GM19043 (cell line): ENCODE data around the gene LLPH.
"Not testable (repeated sequence)": the region's sequence is repeated elsewhere in the genome, so short reads cannot be mapped to it uniquely, and the experiment has no call there.

Source experiments
- ATAC-seq: cut with Tn5 transposase; IDR thresholded peaks from one replicate; pipeline ENCODE4 v1.9.1; 2021; ENCODE audit warnings: low read depth; ENCODE audit not compliant: unreplicated experiment

The LLPH gene

DNA sequence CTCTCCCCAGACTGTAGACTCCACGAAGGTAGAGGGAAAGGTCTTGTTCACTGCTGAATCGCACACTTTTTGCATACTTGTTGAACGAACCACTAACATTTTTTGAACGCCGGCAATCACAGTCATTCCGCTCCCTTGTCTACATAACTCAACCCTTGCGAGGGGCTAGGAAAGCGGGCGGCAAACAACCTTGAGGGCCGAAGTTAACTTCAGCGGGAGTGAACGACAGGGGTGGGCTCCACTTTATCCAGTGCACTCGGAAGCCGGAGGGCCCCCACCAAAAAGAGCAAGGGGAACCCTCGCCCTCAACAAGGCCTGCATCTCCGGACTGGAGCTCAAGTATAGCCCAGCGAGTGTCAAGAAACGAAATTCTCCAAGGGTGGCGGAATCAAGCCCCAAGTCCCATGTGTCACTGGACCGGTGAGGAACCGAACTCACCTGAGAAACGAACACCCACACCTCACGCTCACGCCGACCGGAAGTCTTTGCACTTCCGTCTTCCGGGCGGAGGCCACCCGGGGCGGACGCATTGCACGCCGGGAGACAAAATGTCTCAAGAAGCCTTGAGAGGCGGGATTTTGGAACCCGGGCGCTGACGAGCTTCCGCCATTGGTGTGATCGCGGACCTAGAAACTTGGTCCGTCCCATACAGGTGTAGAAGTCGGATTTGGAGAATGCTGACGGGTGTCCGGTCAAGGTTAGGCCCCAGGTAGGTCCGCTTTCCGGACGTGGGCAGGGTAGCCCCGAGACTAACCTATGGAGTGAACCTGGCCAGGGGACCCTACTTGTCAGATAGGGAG is at the start of gene LLPH:
Gene LLPH (minus strand): TSS at position 484 of the 800 bp plus-strand sequence. CDS start 1,644 bp downstream, outside the sequence.
- ATAC-seq: peak; percentile 94

GRCh38 chr12:66176105-66176900 is 45.8 kb upstream of the LLPH start:
- ATAC-seq: no peak

- not testable (repeated sequence) for ATAC-seq
Observed at GRCh38 chr12:66174391-66175325, 44.1 kb upstream of the LLPH start.

DNA sequence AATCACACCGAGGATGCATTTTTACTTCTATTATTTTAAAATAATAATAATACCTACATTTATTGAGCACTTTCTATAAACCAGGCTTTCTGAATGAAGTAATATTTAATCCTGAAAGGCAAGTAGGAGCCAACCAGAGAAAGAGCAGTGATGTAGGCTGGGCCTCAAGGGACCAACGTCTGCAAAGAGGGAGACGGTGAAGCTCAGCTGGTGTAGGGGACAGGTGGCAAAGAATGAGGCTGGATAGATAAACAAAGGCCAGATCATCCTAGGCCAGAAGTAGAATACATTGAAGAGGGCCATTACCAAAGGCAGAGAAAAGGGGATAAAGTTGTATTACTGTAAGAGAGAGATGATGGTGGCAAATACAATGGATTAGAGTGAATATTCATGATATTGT is 40.1 kb upstream of the LLPH start:
- no peak for ATAC-seq

DNA sequence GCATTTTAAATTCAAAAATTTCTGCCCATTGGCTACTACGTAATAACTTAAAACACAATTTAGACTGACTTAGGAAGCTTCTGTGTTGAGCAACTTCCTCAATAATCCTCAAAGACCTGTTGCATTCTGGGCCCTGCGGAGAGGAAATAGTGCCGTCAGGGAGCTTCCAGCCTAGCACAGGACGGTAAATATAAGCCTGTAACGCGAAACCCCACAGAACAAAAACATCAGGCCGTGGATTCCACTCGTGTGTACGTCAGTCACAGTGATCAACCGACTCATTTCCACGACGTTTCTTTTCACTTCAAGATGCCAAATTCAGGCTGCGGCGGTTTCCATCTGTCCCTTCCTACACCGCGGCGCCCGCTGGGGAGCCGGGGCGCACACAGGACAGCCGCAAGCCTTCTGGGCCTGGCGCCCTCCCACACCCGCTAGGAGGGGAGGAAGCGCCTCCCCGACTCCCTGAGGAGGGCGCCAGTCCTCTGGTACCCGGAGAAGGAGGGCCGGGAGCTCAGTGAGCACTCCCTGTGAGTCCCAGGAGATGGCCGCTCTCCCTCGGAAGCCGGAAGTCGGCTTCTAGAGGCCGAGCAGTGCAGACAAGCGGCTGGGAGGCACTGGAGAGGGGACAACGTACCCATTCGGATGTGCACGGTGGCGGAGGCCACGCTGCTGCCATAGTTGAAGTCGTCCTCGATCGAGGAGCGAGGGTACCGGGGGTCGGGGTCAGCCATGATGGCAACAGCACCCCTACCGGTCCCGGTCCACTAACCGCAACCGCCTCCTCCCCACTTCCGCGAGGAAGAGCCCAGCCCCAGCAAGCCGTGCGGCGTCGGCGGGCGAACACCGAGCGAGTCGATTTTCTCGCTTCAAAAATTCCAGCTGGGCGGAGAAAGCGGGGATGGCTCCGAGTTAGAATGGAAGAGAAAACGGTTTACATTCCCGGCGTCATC is 38.9 kb upstream of the LLPH start, which contains the start of gene TMBIM4:
Gene TMBIM4 (minus strand): TSS at position 776 of the 950 bp plus-strand sequence. CDS start 45 bp downstream, at position 731.
- ATAC-seq: peak; percentile 83

GRCh38 chr12:66168410-66168809 is 37.9 kb upstream of the LLPH start:
- no peak for ATAC-seq

GRCh38 chr12:66166561-66166960 is 36.0 kb upstream of the LLPH start:
- ATAC-seq: no peak

DNA sequence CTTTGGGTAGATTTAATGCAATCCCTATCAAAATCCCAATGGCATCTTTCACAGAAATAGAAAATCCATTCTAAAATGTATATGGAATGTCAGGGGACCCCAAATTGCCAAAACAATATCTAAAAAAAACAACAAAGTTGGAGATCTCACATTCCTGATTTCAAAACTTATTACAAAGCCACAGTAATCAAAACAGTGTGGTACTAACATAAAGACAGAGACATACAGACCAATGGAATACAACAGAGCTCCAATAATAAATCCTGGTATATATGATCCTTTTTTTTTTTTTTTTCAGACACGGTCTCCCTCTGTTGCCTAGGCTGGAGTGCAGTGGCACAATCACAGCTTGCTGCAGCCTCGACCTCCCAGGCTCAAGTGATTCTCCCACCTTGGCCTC is 34.6 kb upstream of the LLPH start:
- ATAC-seq: no peak

DNA sequence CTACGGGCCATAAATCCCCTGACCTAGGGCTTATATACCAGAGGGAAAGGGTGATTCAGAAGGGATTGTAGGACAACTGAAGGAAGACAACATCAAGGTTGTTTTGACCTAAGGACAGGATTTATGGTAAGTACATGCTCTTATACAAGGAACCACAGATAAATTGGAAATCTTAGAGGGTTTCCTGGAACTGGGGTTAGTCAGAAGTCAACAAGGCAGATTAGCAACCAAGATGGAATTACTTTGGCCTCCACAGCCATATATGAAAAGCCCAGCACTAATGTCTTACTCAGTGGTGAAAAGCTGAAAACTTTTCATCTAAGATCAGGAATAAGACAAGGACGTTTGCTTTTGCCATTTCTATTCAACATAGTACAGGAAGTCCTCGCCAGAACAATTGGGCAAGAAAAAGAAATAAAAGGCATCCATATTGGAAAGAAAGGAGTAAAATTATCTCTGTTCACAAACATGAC is 33.8 kb upstream of the LLPH start:
- no peak for ATAC-seq

DNA sequence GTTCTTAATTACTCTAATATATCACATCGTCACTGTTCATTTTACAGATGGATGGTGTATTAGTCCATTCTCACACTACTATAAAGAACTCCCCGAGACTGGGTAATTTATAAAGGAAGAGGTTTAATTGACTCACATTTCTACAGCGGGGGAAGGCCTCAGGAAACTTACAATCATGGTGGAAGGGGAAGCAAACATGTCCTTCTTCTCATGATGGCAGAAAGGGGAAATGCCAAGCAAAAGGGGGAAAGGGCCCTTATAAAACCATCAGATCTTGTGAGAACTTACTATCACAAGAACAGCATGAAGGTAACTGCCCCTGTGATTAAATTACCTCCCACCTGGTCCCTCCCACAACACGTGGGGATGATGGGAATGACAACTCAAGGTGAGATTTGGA is 32.7 kb upstream of the LLPH start:
- ATAC-seq: no peak

GRCh38 chr12:66162701-66163100 is 32.2 kb upstream of the LLPH start:
- no peak for ATAC-seq

DNA sequence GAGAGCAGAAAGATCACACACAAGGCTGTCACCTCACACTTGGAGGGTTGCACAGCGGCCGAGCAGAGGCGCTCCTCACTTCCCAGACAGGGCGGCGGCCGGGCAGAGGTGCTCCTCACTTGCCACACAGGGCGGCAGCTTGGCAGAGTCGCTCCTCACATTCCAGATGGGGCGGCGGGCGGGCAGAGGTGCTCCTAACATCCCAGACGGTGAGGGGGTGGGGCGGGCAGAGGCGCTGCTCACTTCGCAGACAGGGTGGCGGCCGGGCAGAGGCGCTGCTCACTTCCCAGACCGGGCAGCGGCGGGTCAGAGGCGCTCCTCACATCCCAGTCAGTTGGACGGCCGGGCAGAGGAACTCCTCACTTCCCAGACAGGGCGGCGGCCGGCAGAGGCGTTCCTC is 30.2 kb upstream of the LLPH start:
- ATAC-seq: no peak

DNA sequence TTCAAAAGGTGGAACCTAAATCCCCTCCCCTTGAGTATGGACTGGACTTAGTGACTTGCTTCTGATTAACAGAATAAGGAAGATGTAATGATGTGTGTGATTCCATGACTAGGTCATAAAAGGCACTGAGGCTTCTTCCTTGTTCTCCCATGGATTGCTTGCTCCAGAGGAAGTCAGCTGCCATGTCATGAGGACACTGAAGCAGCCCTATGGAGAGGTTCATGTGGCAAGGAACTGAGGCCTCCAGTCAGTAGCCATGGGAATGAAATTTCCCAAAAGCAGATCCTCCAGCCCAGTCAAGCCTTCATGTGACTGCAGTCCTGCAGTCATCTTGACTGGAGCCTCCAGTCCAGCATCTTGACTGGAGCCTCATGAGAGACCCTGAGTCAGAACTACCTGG is 28.6 kb upstream of the LLPH start:
- no peak for ATAC-seq

DNA sequence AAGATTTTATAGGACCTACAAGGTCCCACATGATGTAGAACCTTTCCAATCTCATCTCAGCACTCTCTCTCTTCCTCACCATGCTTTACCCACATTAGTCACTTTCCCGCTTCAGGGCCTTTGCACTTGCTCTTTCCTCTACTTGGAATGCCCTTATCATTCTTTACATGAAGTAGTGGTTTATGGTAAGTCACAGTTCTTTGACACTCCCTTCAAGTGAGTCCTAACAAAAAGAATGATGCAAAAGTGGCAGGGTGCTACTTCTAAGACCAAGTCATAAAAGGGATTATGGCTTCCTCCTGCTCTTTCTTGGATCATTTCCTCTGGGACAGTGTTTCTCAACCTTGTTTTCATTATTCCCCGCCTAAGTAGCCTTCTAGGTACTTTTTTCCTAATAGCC is 26.1 kb upstream of the LLPH start:
- no peak for ATAC-seq

DNA sequence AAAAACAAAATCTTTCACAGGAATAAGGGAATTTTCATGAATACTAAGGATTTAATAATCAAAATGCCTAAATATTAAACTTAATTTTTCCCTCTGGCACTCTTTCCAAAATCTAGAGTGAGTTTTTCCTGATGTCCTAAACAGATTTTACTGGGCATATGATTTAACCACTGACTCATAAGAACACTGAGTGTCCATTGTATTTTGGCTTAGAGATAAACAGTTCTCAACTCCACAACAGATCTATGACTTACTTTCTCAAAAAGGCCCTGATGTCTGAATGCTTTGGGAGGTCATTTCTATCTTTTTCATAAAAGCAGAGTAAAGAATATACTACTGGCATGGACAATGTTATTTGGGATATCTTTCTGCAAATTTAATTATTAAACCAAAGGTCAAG is 24.2 kb upstream of the LLPH start:
- no peak for ATAC-seq

DNA sequence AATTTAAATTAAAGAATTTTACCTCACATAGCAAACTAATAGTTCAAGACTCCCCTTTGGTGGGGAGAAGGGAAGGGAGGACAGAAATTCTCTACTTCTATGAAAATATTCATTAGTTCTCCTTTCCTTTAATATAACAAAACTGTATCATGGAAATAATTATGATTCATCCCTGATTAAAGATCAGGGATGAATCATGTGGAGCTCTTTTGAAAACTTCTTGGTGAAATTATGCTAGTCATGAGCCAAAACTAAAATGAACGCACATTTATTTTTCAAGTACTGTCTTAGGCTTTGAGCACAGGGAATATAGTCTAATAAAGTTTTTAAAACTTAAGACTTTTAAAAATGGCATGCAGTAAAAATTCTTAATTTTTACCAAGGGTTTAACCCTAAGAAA is 22.2 kb upstream of the LLPH start:
- no peak for ATAC-seq

DNA sequence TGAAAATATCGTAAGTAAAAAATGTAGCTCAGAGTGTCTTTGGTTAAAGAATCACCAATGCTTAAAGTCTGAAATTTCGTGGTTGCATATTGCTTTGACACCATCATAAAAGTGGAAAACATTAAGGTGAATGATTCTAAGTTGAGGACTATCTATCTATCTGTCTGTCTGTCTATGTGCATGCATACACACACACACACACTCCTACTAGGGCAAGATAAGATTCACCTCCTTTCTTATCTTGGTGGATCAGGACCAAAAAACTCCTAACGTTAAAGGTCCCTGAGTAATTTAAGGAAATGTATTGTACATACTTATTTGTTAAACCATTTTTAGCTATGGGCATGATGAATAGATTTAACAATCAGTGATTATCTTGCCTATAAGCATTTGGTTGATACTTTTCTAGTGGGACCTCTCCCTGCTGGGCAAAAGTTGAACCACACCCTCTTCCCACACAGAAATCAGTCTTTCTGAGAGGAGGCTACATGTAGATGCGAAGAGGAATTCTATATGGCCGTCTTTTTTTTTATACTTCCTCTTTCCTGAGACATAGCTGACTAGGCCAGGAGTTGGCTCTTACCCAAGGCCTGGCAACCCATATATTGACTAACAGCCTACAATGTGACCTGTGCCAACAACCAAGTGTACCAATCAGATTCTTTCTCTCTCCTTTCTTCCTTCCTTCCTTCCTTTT is 19.3 kb upstream of the LLPH start:
- no peak for ATAC-seq

GRCh38 chr12:66144791-66145754 is 14.5 kb upstream of the LLPH start:
- ATAC-seq: no peak
